Measurements from ENCODE around the gene RGS3.

Gene RGS3

DNA sequence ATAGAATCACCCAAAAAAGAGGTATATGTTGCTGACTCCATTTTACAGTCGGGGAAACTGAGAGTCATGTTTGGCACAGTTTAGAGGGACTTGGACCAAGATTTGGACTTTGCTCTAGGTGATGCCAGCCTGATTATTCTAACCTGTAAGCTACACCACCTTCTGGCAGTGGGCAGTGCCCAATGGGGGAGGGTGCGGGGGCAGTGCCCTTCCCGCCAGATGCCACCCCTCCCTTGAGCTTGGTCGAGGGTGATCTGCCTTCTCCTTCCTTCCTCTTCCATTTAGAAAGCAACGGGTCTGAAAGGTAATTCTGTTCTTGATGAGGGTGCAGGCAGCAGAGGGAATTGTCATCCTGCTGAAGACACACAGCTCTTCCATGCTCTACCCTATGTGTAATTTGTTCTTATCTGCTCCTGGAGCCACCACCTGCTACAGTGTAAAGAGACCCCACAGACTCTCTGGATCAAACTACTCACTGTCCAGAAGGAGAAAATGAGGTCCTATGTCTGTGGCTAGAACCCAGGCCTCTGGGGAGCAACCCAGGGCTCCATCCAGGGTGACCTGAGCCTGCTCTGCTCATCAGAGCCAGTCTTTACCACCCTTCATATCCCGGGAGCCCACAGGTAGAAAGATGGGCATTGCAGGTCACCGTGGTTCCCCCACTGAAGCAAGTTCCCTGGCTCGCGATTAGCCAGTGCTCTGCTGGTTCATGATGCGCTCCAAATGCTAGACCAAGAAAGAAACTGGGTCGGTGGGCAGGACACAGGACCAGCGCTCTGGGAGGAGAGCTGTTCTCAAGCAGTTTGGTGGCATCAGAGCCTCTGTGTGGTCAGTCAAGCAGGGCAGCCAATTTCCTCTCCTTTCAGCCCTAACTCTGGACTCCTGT, 156.2 kb downstream of the RGS3 start:
- POLR2A ChIA-PET = no interaction called here
- CTCF ChIA-PET = interaction anchor here (1.2 to 6.9 kb wide), 3 partner anchors 28 to 219 kb away, joined by 3 to 33 read pairs (median 6); partner anchors contain the start of gene ALAD
- no peak overlapping the region for H3K27ac ChIP-seq (ENCODE audit: extremely low read depth, low read depth, low read length)
- H3K4me3 ChIP-seq (ENCODE audit: low read depth, low read length) = no peak overlapping the region
- H3K4me1 ChIP-seq (ENCODE audit: control insufficient read depth, insufficient read depth, low read length) = peaks cover 7% of the 10 kb centered on the region; the same call in 1 of the 2 replicates
- no peaks in the 10 kb centered on the region for H3K9me3 ChIP-seq (ENCODE audit: control insufficient read depth, insufficient read depth, low read depth, low read length)
- no peak for TF ChIP-seq TCF7L2 (IDR thresholded peaks at IDR 0.05; ENCODE audit: borderline replicate concordance, low read depth, low read length)
- TF ChIP-seq, protein P1, sequence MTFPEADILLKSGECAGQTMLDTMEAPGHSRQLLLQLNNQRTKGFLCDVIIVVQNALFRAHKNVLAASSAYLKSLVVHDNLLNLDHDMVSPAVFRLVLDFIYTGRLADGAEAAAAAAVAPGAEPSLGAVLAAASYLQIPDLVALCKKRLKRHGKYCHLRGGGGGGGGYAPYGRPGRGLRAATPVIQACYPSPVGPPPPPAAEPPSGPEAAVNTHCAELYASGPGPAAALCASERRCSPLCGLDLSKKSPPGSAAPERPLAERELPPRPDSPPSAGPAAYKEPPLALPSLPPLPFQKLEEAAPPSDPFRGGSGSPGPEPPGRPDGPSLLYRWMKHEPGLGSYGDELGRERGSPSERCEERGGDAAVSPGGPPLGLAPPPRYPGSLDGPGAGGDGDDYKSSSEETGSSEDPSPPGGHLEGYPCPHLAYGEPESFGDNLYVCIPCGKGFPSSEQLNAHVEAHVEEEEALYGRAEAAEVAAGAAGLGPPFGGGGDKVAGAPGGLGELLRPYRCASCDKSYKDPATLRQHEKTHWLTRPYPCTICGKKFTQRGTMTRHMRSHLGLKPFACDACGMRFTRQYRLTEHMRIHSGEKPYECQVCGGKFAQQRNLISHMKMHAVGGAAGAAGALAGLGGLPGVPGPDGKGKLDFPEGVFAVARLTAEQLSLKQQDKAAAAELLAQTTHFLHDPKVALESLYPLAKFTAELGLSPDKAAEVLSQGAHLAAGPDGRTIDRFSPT (tag by site-specific recombination; IDR thresholded peaks at IDR 0.05) = 0 out of 2 replicates have a peak, but pooled peaks have one; percentile 55
- no peak for TF ChIP-seq ZNF670 (tag by site-specific recombination; IDR thresholded peaks at IDR 0.05; ENCODE audit: low read depth)
- peak; percentile 72 for TF ChIP-seq ZNF341 (tag by site-specific recombination; IDR thresholded peaks at IDR 0.05; ENCODE audit: low read depth)
- H3K36me3 ChIP-seq (ENCODE audit: control insufficient read depth in 2 of 2, insufficient read depth in 1 of 2, low read length in 2 of 2) = no peaks in the 10 kb centered on the region

DNA sequence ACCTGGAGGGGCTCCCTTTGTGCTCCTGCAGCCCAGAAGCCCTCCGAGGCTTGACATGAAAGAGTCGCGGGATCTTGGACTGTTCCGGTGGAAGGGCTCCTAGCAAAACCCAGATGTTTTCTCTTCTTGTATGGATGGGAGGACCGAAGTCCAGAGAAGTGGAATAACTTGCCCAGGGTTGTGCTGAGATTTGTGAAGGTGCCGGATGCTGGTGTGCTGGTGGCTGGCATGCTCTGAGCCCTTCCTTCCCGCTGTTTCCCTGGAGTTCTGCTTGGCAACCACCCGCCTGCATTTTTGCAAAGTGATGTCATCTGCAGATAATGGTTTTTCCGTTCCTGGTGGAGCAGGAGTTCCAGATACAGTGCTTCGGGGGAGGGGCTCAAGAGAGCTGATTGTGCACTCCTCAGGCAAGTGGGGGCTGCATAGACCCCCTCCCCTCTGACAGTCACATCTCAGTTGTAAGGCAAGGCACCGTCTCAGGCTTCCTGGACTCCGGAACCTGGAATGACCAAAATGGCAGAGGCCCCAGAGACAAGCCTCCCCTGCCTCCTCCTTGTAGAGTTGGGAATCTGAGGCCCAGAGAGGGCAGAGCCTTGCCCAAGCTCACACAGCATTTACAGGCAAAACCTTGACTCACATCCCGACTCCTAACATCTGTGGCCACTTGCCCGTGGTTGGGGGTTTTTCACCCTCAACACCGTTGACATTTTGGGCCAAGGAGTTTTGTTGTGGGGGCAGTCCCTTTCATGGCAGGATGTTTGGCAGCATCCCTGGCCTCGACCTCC, 157.0 kb downstream of the RGS3 start:
- POLR2A ChIA-PET = no interaction called here
- Histone ChIP-seq H3K4me3 (ENCODE audit: low read depth, low read length) (no peak overlapping the region), H3K4me1 (ENCODE audit: control insufficient read depth, insufficient read depth, low read length) (peaks cover 7% of the 10 kb centered on the region; the same call in 1 of the 2 replicates), H3K27ac (ENCODE audit: extremely low read depth, low read depth, low read length) (no peak overlapping the region), H3K36me3 (ENCODE audit: control insufficient read depth in 2 of 2, insufficient read depth in 1 of 2, low read length in 2 of 2) (no peaks in the 10 kb centered on the region), H3K9me3 (ENCODE audit: control insufficient read depth, insufficient read depth, low read depth, low read length) (no peaks in the 10 kb centered on the region)
- CTCF ChIA-PET = interaction anchor here (0.6 to 6.9 kb wide), 5 partner anchors 28 to 219 kb away, joined by 3 to 33 read pairs (median 6); partner anchors contain the start of gene ALAD
- TF ChIP-seq YY2 (tag by site-specific recombination; IDR thresholded peaks at IDR 0.05) = no peak
- TF ChIP-seq ZNF10 (tag by site-specific recombination; IDR thresholded peaks at IDR 0.05) = no peak
- TF ChIP-seq, protein P2, sequence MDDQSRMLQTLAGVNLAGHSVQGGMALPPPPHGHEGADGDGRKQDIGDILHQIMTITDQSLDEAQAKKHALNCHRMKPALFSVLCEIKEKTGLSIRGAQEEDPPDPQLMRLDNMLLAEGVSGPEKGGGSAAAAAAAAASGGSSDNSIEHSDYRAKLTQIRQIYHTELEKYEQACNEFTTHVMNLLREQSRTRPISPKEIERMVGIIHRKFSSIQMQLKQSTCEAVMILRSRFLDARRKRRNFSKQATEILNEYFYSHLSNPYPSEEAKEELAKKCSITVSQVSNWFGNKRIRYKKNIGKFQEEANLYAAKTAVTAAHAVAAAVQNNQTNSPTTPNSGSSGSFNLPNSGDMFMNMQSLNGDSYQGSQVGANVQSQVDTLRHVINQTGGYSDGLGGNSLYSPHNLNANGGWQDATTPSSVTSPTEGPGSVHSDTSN (CRISPR knock-in tag; IDR thresholded peaks at IDR 0.05) = no peak
- no peak for TF ChIP-seq ZNF433 (tag by site-specific recombination; IDR thresholded peaks at IDR 0.05; ENCODE audit: low read depth)
- no peak for TF ChIP-seq KLF9 (tag by site-specific recombination; IDR thresholded peaks at IDR 0.05; ENCODE audit: low read depth)
- TF ChIP-seq ZNF549 (tag by site-specific recombination; IDR thresholded peaks at IDR 0.05) = no peak
- TF ChIP-seq, protein P3, sequence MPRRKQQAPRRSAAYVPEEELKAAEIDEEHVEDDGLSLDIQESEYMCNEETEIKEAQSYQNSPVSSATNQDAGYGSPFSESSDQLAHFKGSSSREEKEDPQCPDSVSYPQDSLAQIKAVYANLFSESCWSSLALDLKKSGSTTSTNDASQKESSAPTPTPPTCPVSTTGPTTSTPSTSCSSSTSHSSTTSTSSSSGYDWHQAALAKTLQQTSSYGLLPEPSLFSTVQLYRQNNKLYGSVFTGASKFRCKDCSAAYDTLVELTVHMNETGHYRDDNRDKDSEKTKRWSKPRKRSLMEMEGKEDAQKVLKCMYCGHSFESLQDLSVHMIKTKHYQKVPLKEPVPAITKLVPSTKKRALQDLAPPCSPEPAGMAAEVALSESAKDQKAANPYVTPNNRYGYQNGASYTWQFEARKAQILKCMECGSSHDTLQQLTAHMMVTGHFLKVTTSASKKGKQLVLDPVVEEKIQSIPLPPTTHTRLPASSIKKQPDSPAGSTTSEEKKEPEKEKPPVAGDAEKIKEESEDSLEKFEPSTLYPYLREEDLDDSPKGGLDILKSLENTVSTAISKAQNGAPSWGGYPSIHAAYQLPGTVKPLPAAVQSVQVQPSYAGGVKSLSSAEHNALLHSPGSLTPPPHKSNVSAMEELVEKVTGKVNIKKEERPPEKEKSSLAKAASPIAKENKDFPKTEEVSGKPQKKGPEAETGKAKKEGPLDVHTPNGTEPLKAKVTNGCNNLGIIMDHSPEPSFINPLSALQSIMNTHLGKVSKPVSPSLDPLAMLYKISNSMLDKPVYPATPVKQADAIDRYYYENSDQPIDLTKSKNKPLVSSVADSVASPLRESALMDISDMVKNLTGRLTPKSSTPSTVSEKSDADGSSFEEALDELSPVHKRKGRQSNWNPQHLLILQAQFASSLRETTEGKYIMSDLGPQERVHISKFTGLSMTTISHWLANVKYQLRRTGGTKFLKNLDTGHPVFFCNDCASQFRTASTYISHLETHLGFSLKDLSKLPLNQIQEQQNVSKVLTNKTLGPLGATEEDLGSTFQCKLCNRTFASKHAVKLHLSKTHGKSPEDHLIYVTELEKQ (tag by site-specific recombination; IDR thresholded peaks at IDR 0.05; ENCODE audit: borderline replicate concordance) = no peak
- TF ChIP-seq ZNF138 (tag by site-specific recombination; IDR thresholded peaks at IDR 0.05; ENCODE audit: borderline replicate concordance) = no peak
- 0 out of 2 replicates have a peak, but pooled peaks have one; percentile 17 for TF ChIP-seq KLF8 (tag by site-specific recombination; IDR thresholded peaks at IDR 0.05)
- TF ChIP-seq, protein P4, sequence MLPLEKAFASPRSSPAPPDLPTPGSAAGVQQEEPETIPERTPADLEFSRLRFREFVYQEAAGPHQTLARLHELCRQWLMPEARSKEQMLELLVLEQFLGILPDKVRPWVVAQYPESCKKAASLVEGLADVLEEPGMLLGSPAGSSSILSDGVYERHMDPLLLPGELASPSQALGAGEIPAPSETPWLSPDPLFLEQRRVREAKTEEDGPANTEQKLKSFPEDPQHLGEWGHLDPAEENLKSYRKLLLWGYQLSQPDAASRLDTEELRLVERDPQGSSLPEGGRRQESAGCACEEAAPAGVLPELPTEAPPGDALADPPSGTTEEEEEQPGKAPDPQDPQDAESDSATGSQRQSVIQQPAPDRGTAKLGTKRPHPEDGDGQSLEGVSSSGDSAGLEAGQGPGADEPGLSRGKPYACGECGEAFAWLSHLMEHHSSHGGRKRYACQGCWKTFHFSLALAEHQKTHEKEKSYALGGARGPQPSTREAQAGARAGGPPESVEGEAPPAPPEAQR (tag by site-specific recombination; IDR thresholded peaks at IDR 0.05) = no peak
- TF ChIP-seq, protein P5, sequence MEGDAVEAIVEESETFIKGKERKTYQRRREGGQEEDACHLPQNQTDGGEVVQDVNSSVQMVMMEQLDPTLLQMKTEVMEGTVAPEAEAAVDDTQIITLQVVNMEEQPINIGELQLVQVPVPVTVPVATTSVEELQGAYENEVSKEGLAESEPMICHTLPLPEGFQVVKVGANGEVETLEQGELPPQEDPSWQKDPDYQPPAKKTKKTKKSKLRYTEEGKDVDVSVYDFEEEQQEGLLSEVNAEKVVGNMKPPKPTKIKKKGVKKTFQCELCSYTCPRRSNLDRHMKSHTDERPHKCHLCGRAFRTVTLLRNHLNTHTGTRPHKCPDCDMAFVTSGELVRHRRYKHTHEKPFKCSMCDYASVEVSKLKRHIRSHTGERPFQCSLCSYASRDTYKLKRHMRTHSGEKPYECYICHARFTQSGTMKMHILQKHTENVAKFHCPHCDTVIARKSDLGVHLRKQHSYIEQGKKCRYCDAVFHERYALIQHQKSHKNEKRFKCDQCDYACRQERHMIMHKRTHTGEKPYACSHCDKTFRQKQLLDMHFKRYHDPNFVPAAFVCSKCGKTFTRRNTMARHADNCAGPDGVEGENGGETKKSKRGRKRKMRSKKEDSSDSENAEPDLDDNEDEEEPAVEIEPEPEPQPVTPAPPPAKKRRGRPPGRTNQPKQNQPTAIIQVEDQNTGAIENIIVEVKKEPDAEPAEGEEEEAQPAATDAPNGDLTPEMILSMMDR (tag by site-specific recombination; IDR thresholded peaks at IDR 0.05) = no peak
- TF ChIP-seq GLI4 (tag by site-specific recombination; IDR thresholded peaks at IDR 0.05) = no peak
- TF ChIP-seq, protein P6, sequence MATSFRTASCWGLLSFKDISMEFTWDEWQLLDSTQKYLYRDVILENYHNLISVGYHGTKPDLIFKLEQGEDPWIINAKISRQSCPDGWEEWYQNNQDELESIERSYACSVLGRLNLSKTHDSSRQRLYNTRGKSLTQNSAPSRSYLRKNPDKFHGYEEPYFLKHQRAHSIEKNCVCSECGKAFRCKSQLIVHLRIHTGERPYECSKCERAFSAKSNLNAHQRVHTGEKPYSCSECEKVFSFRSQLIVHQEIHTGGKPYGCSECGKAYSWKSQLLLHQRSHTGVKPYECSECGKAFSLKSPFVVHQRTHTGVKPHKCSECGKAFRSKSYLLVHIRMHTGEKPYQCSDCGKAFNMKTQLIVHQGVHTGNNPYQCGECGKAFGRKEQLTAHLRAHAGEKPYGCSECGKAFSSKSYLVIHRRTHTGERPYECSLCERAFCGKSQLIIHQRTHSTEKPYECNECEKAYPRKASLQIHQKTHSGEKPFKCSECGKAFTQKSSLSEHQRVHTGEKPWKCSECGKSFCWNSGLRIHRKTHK (tag by site-specific recombination; IDR thresholded peaks at IDR 0.05) = no peak

All from HEK293 (cell line).